GM18907 (cell line): ENCODE measurements around the gene DDX51.
"Not testable (repeated sequence)": the region's sequence is repeated elsewhere in the genome, so short reads cannot be mapped to it uniquely, and the experiment has no call there.

Experiments
- ATAC-seq: cut with Tn5 transposase; IDR thresholded peaks from one replicate; pipeline ENCODE4 v1.9.1; 2021; ENCODE audit warnings: mild to moderate bottlenecking, moderate library complexity; ENCODE audit not compliant: unreplicated experiment

DDX51 gene

GRCh38 chr12:132141976-132142678 is 2.0 kb downstream of the DDX51 start:
- no peak for ATAC-seq

DNA sequence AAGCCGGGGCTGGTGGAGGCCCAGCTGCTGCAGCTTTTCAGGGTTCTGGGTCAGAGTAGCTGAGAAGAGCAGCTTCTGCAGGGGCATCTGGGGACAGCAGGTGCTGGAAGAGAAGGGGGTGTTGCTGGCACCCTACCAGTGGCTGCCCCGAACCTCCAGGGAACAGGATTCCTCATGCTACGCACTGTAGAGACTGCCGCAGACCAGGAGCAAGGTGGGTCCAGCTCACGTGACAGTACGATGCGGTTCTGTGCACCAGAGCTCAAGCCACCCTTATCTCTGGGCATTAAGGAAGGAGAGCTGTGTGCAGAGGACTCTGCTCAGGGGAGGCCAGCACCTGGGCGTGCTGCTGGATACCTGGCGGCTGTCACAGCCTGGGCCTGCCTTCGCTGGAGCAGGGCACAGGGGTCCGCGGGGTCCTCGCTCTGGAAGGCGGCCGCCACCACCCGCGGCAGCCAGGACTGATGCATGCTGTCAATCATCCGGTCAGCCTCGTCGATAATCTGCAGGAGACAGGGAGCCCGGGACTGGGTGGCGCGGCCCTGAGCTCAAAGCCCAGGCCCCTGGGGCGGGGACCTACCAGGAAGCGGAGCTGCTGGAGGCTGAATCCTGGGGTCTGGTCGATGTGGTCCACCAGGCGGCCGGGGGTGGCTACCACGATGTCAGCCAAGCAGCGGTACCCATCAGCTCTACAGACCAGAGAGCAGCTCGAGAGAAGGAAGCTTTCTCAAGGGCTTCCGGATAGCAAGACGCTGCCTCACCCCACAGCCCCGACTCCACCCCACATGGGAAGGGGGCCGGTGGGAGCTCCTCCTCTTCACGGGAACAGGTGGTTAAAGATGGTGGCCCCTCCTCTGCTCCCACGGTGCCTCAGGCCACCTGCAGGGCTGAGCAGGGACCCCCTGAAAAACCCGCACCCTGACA is 2.9 kb downstream of the DDX51 start:
- no peak for ATAC-seq

DNA sequence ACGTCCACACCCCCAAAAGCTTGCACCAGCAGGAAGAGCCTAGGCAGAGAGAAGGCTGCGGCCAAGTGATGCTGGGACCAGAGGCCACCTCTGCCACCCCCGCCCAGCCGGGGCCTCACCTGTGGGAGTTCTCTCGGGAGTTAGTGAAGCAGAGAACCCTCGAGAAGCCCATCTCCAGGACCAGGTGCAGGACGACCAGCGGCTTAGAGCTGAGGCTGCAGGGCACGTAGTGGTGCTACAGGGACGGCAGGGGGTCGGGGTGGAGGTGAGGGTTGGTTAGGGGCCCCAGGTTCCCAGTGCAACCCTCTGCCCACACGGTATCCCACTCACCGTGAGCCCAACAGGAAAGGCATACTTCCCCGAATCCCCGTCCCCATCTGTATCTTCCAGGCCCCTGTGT is 3.6 kb downstream of the DDX51 start:
- ATAC-seq, result no peak

- ATAC-seq, result no peak
Observed at GRCh38 chr12:132139912-132140311, 4.2 kb downstream of the DDX51 start.

- no peak for ATAC-seq
Observed at GRCh38 chr12:132138941-132139871, 4.9 kb downstream of the DDX51 start.

GRCh38 chr12:132137483-132138125 is 6.5 kb downstream of the DDX51 start:
- no peak for ATAC-seq

GRCh38 chr12:132136226-132136625 is 7.9 kb downstream of the DDX51 start:
- ATAC-seq, result not testable (repeated sequence)

GRCh38 chr12:132134653-132135183 is 9.4 kb downstream of the DDX51 start:
- not testable (repeated sequence) for ATAC-seq

DNA sequence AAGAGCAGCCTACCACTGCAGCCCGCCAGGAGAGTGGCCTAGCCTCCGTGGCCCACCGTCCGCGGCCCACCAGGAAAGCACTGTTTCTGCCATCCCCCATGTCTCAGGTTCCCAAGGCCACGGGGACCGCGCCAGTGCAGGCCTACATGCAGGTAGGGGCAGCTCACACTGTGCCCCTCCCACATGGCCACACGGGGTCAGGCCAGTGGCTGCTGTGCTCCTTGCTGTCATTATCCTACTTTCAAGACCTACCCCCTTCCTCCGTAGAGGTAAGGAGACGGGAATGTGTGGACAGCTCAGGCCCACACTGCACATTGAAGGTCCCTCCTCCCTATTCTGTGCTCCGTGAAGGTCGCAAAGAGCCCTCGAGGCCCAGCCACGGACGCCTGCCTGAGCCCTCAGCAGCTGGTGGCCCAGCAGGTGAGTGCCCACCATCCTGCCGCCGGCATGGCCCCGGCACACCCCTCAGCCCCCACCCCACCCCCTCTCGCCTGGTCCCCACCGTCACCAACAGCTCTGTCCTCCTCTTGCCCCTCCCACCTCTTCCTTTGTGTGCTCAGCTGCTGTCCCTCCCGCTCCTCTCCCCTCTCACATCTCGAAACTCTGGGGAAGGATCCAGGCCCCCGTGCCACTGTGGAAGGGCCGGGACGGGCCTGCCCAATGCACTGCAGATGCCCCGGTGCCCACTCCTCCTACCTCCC is 10.0 kb downstream of the DDX51 start:
- no peak for ATAC-seq

GRCh38 chr12:132132609-132133430 is 11.3 kb downstream of the DDX51 start:
- no peak for ATAC-seq

GRCh38 chr12:132131952-132132351 is 12.2 kb downstream of the DDX51 start:
- no peak for ATAC-seq

- no peak for ATAC-seq
Observed at GRCh38 chr12:132131229-132131628, 12.9 kb downstream of the DDX51 start.

DNA sequence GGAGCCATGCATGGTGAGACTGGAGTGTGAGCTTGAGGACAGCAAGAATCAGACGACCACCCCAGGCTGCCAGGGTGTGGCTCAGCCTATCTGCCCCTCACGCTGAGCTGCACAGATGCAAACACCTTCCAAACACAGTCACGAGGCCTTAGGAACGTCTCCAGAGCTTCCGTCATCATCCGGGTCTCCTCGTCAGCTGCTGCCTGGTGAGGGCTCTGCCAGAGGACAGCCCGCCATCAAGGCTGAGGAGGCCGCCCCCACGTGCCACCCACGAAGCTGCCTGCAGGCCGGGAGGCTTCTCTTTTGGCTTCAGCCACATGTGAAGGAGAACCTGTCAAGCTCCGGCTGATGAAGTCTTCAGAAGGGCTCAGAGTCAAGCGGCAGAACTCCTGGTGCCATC is 13.4 kb downstream of the DDX51 start:
- no peak for ATAC-seq

GRCh38 chr12:132129007-132129406 is 15.1 kb downstream of the DDX51 start:
- no peak for ATAC-seq

GRCh38 chr12:132127041-132127440 is 17.1 kb downstream of the DDX51 start:
- ATAC-seq, result no peak

- ATAC-seq, result no peak
Observed at GRCh38 chr12:132125736-132126135, 18.4 kb downstream of the DDX51 start.

GRCh38 chr12:132124766-132125425 is 19.2 kb downstream of the DDX51 start:
- ATAC-seq, result no peak
